ENCODE measurements around the gene NR2F1-AS1.

The NR2F1-AS1 gene

GRCh38 chr5:93452255-93452654 lies 128.8 kb downstream of the NR2F1-AS1 start:
- in situ Hi-C loops (cut with MboI; ENCODE audit: low sequenced_read_pairs) = no loop called here

GRCh38 chr5:93438124-93438523 lies 142.9 kb downstream of the NR2F1-AS1 start:
- in situ Hi-C loops (cut with MboI; ENCODE audit: low sequenced_read_pairs) = no loop called here

- in situ Hi-C loops (cut with MboI; ENCODE audit: low sequenced_read_pairs) = no loop called here
Observed at GRCh38 chr5:93436083-93436482, 144.9 kb downstream of the NR2F1-AS1 start.

GRCh38 chr5:93433422-93433821 lies 147.6 kb downstream of the NR2F1-AS1 start:
- in situ Hi-C loops (cut with MboI; ENCODE audit: low sequenced_read_pairs) = no loop called here

GRCh38 chr5:93431250-93431649 lies 149.8 kb downstream of the NR2F1-AS1 start:
- in situ Hi-C loops (cut with MboI; ENCODE audit: low sequenced_read_pairs) = no loop called here

GRCh38 chr5:93430673-93431199 lies 150.3 kb downstream of the NR2F1-AS1 start:
- in situ Hi-C loops (cut with MboI; ENCODE audit: low sequenced_read_pairs) = no loop called here

GRCh38 chr5:93430118-93430517 lies 150.9 kb downstream of the NR2F1-AS1 start:
- in situ Hi-C loops (cut with MboI; ENCODE audit: low sequenced_read_pairs) = no loop called here

GRCh38 chr5:93428868-93429267 lies 152.2 kb downstream of the NR2F1-AS1 start:
- in situ Hi-C loops (cut with MboI; ENCODE audit: low sequenced_read_pairs) = no loop called here

- in situ Hi-C loops (cut with MboI; ENCODE audit: low sequenced_read_pairs) = no loop called here
Observed at GRCh38 chr5:93427316-93427715, 153.7 kb downstream of the NR2F1-AS1 start.

- in situ Hi-C loops (cut with MboI; ENCODE audit: low sequenced_read_pairs) = no loop called here
Observed at GRCh38 chr5:93425096-93425495, 155.9 kb downstream of the NR2F1-AS1 start.

GRCh38 chr5:93423300-93423699 lies 157.7 kb downstream of the NR2F1-AS1 start:
- in situ Hi-C loops (cut with MboI; ENCODE audit: low sequenced_read_pairs) = no loop called here

- in situ Hi-C loops (cut with MboI; ENCODE audit: low sequenced_read_pairs) = no loop called here
Observed at GRCh38 chr5:93422652-93423280, 158.3 kb downstream of the NR2F1-AS1 start.

GRCh38 chr5:93421987-93422401 lies 159.0 kb downstream of the NR2F1-AS1 start:
- in situ Hi-C loops (cut with MboI; ENCODE audit: low sequenced_read_pairs) = no loop called here

GRCh38 chr5:93421468-93421867 lies 159.6 kb downstream of the NR2F1-AS1 start:
- in situ Hi-C loops (cut with MboI; ENCODE audit: low sequenced_read_pairs) = no loop called here

GRCh38 chr5:93417490-93417889 lies 163.5 kb downstream of the NR2F1-AS1 start:
- in situ Hi-C loops (cut with MboI; ENCODE audit: low sequenced_read_pairs) = no loop called here

GRCh38 chr5:93415819-93416218 lies 165.2 kb downstream of the NR2F1-AS1 start:
- in situ Hi-C loops (cut with MboI; ENCODE audit: low sequenced_read_pairs) = no loop called here

GRCh38 chr5:93411716-93412115 lies 169.3 kb downstream of the NR2F1-AS1 start:
- in situ Hi-C loops (cut with MboI; ENCODE audit: low sequenced_read_pairs) = no loop called here

- in situ Hi-C loops (cut with MboI; ENCODE audit: low sequenced_read_pairs) = no loop called here
Observed at GRCh38 chr5:93409691-93410090, 171.3 kb downstream of the NR2F1-AS1 start.

GRCh38 chr5:93407454-93407853 lies 173.6 kb downstream of the NR2F1-AS1 start:
- in situ Hi-C loops (cut with MboI; ENCODE audit: low sequenced_read_pairs) = no loop called here

- in situ Hi-C loops (cut with MboI; ENCODE audit: low sequenced_read_pairs) = no loop called here
Observed at GRCh38 chr5:93406971-93407401, 174.0 kb downstream of the NR2F1-AS1 start.

GRCh38 chr5:93404246-93404645 lies 176.8 kb downstream of the NR2F1-AS1 start:
- in situ Hi-C loops (cut with MboI; ENCODE audit: low sequenced_read_pairs) = no loop called here

- in situ Hi-C loops (cut with MboI; ENCODE audit: low sequenced_read_pairs) = no loop called here
Observed at GRCh38 chr5:93403141-93403928, 177.7 kb downstream of the NR2F1-AS1 start.
